ENCODE data around the gene POLE4. TPM values are rescaled to one million over a fixed set of nuclear protein-coding genes. Genes with fewer than 3 reads are reported as not detected.
A peak's percentile ranks its signal among the peaks of the same experiment; 100 is the strongest.

Gene POLE4
- total and polyA plus RNA-seq, 9 of the 15 experiments (the other 6 are each of a cell fraction or from before 2014, with no cell fraction given) = 25.7 to 73.7 (median 57.3) TPM

- no peak for TF ChIP-seq ZNF512 (tag; IDR thresholded peaks at IDR 0.05)
- TF ChIP-seq MCM7 (IDR thresholded peaks at IDR 0.05) = no peak
- TF ChIP-seq THRA (IDR thresholded peaks at IDR 0.05) = no peak
- no peak for TF ChIP-seq CBX2 (IDR thresholded peaks at IDR 0.05; ENCODE audit: insufficient read depth, low read length, poor library complexity, severe bottlenecking)
- TF ChIP-seq SOX6 (IDR thresholded peaks at IDR 0.05) = peak; percentile 79
- peak; percentile 84 for TF ChIP-seq HNRNPLL (IDR thresholded peaks at IDR 0.05; ENCODE audit: low read depth, low read length, poor library complexity, severe bottlenecking)
- TF ChIP-seq ETS1 (conservative IDR thresholded peaks at IDR 0.05; ENCODE audit: control insufficient read depth, low read depth, low read length) = peak; percentile 60; the same call in 1 of the 2 replicates
- TF ChIP-seq ZNF445 (CRISPR knock-in tag; IDR thresholded peaks at IDR 0.05; ENCODE audit: low read depth) = no peak
- TF ChIP-seq GTF2A2 (tag; IDR thresholded peaks at IDR 0.05) = peak; percentile 15; the same call in 1 of the 2 replicates
- TF ChIP-seq GATA2 (CRISPR knock-in tag; IDR thresholded peaks at IDR 0.05) = no peak
- no peak; the same call in 1 of the 2 replicates for TF ChIP-seq ZBTB17 (CRISPR knock-in tag; IDR thresholded peaks at IDR 0.05)
- TF ChIP-seq ZBTB2 (IDR thresholded peaks at IDR 0.05) = peak; percentile 64
- no peak for TF ChIP-seq NCOA2 (IDR thresholded peaks at IDR 0.05; ENCODE audit: partially characterized antibody in 2 of 2)
- TF ChIP-seq BRCA1 (IDR thresholded peaks at IDR 0.05) = no peak
- TF ChIP-seq BRCA1 (CRISPR knock-in tag; IDR thresholded peaks at IDR 0.05) = no peak; the same call in 1 of the 2 replicates
- no peak for TF ChIP-seq KDM2B (CRISPR knock-in tag; IDR thresholded peaks at IDR 0.05)
- no peak for TF ChIP-seq ZZZ3 (IDR thresholded peaks at IDR 0.05)
- peak; percentile 83 for TF ChIP-seq HDAC8 (tag; IDR thresholded peaks at IDR 0.05)
- peak in 1 of 2 experiments; percentile 92; a peak in 2 of 4 replicates for TF ChIP-seq TEAD1 (CRISPR knock-in tag; IDR thresholded peaks at IDR 0.05)
- peak; percentile 26; the same call in 1 of the 2 replicates for TF ChIP-seq RAD51 (IDR thresholded peaks at IDR 0.05; ENCODE audit: borderline replicate concordance, low read depth)
- TF ChIP-seq ZSCAN29 (IDR thresholded peaks at IDR 0.05) = no peak
- peak; percentile 62; the same call in 1 of the 2 replicates for TF ChIP-seq ZNF133 (CRISPR knock-in tag; IDR thresholded peaks at IDR 0.05)
- TF ChIP-seq ZNF24 (IDR thresholded peaks at IDR 0.05) = 0 out of 2 replicates have a peak, but pooled peaks have one; percentile 9
Measured at GRCh38 chr2:74958274-74959105, at the start of gene POLE4 (continued).

All from K562 (cell line).